HepG2 (cell line): Measurements from ENCODE around the gene SPATA25. TPM values are rescaled to one million over a fixed set of nuclear protein-coding genes. Genes with fewer than 3 reads are reported as not detected.

ENCODE experiments used
- ATAC-seq: fragments of 200-7000 bp; cut with Tn5 transposase; 3 replicates; pipeline ENCODE4 v1.9.1; 2020; ENCODE audit warnings: mild to moderate bottlenecking, moderate library complexity
- BruUV-seq: library from RNA; stranded (reverse); fragments of 400-500 nt; replicated peaks from 2 replicates; lab custom pipeline; 2021; lab: Mats Ljungman, UMichigan
- CTCF ChIA-PET: fragments of 300-600 bp; formaldehyde crosslinking; extraction: SDS; loops from one replicate; lab custom pipeline; 2021; ENCODE audit warnings: low total read pairs, inconsistent platforms, low intra/inter-chr PET ratio; lab: Yijun Ruan, JAX
- POLR2A ChIA-PET: fragments of 350-600 bp; sonication (Branson Sonifier 250); formaldehyde crosslinking; loops from one replicate; lab custom pipeline; 2020; ENCODE audit warnings: antibody characterized with exemption, inconsistent platforms; lab: Yijun Ruan, JAX
- DNase-seq: peaks from one replicate; pipeline ENCODE4 v3.0.0-alpha.2; 2015; ENCODE audit warnings: low spot score
- FAIRE-seq: peaks from 3 replicates; lab custom pipeline; 2011; peaks lifted over from hg19 to GRCh38; lab: Jason Lieb, UNC
- H2AFZ ChIP-seq: one replicate; pipeline ENCODE4 v1.6.1; 2011; ENCODE audit warnings: low read length, inconsistent platforms
- H3K27ac ChIP-seq: fragments of 300-600 bp; 3 replicates; pipeline ENCODE4 v1.8.0; 2011; ENCODE audit warnings: mixed run types, mild to moderate bottlenecking, mixed read lengths, low read length, inconsistent platforms; ENCODE audit not compliant: insufficient read depth; ENCODE audit errors: extremely low read length
- H3K27me3 ChIP-seq, 2 experiments: fragments of 200-600 bp in 1 of 2; 2 replicates in 1 of 2; 3 replicates in 1 of 2; pipeline versions ENCODE4 v1.6.0 to v1.8.0; 2011; ENCODE audit warnings: low read length in 2 of 2, mild to moderate bottlenecking in 2 of 2, moderate library complexity in 2 of 2, inconsistent platforms in 1 of 2; ENCODE audit not compliant: insufficient read depth in 2 of 2, control insufficient read depth in 1 of 2
- H3K36me3 ChIP-seq, 2 experiments: fragments of 200-600 bp in 1 of 2; replicated peaks in 1 of 2; 2 replicates in 1 of 2; 3 replicates in 1 of 2; pipeline versions ENCODE4 v1.5.1 to v1.8.0; 2011; ENCODE audit warnings: low read length in 2 of 2, inconsistent platforms in 1 of 2; ENCODE audit not compliant: insufficient read depth in 2 of 2, control insufficient read depth in 1 of 2
- H3K4me1 ChIP-seq: 2 replicates; pipeline ENCODE4 v1.5.1; 2012; ENCODE audit warnings: low read length, inconsistent platforms; ENCODE audit not compliant: insufficient read depth
- H3K4me2 ChIP-seq: 2 replicates; pipeline ENCODE4 v1.6.0; 2011; ENCODE audit warnings: low read depth, low read length, inconsistent platforms
- H3K4me3 ChIP-seq, 3 experiments: fragments of 200-600 bp in 1 of 3; sonication (generic), shearing (Covaris generic) in 1 of 3; replicated peaks in 1 of 3; 2 replicates each; pipeline ENCODE4 v1.5.1; 2011 to 2016; ENCODE audit warnings: low read length in 3 of 3, inconsistent platforms in 2 of 3, low read depth in 2 of 3, mild to moderate bottlenecking in 2 of 3, control low read depth in 1 of 3, mixed read lengths in 1 of 3; ENCODE audit not compliant: insufficient read depth in 1 of 3
- H3K79me2 ChIP-seq: one replicate; pipeline ENCODE4 v1.6.1; 2011; ENCODE audit warnings: low read length, inconsistent platforms; ENCODE audit not compliant: insufficient read depth
- H3K9ac ChIP-seq: 2 replicates; pipeline ENCODE4 v1.6.0; 2011; ENCODE audit warnings: mild to moderate bottlenecking, low read depth, low read length, inconsistent platforms; ENCODE audit not compliant: insufficient read depth
- H3K9me3 ChIP-seq: 2 replicates; pipeline ENCODE4 v1.5.1; 2012; ENCODE audit warnings: mild to moderate bottlenecking, low read length
- H4K20me1 ChIP-seq: 2 replicates; pipeline ENCODE4 v1.6.0; 2011; ENCODE audit warnings: inconsistent platforms, mild to moderate bottlenecking, low read length, moderate library complexity; ENCODE audit not compliant: insufficient read depth
- AGO2 ChIP-seq: fragments of 200-400 bp; formaldehyde crosslinking; optimal IDR thresholded peaks from 2 replicates; pipeline ENCODE3; 2017; ENCODE audit warnings: mild to moderate bottlenecking, low read depth, low read length, moderate library complexity
- FOXP1 ChIP-seq, 2 experiments: fragments of 450-650 bp in 1 of 2; IDR thresholded peaks; 2 replicates each; pipeline ENCODE4 v1.6.1; 2017 to 2018; ENCODE audit warnings: antibody characterized with exemption in 1 of 2
- HMGA1 ChIP-seq: sonication (generic); formaldehyde crosslinking; conservative IDR thresholded peaks from 2 replicates; pipeline ENCODE4 v1.4.0; 2020; ENCODE audit warnings: missing genetic modification reagents
- NRL ChIP-seq: sonication (generic); formaldehyde crosslinking; IDR thresholded peaks from 2 replicates; pipeline ENCODE4 v1.5.0; 2020; ENCODE audit warnings: missing genetic modification reagents, mild to moderate bottlenecking, moderate library complexity, borderline replicate concordance
- RBM22 ChIP-seq: fragments of 200-400 bp; formaldehyde crosslinking; optimal IDR thresholded peaks from 2 replicates; pipeline ENCODE3; 2017; ENCODE audit warnings: mild to moderate bottlenecking, low read length, moderate library complexity
- RELA ChIP-seq: sonication (generic); formaldehyde crosslinking; IDR thresholded peaks from 2 replicates; pipeline ENCODE4 v1.4.0; 2020; ENCODE audit warnings: missing genetic modification reagents
- SAP130 ChIP-seq: IDR thresholded peaks from 2 replicates; pipeline ENCODE4 v1.6.1; 2016; ENCODE audit warnings: low read depth
- TEAD3 ChIP-seq: optimal IDR thresholded peaks from 2 replicates; pipeline ENCODE3; 2016; ENCODE audit warnings: borderline replicate concordance
- ZNF160 ChIP-seq: sonication (generic); formaldehyde crosslinking; IDR thresholded peaks from 2 replicates; pipeline ENCODE4 v1.8.0; 2022; ENCODE audit warnings: mild to moderate bottlenecking, inconsistent platforms, missing genetic modification reagents
- WGBS: methylation state at CpG from one replicate; pipeline ENCODE4 v1.1.6; 2017; ENCODE audit warnings: low lambda C conversion rate; 5-methylcytosine and 5-hydroxymethylcytosine counted together
- in situ Hi-C: cut with HindIII; loops from 2 replicates; pipeline ENCODE4 v1.10.0; 2017; ENCODE audit warnings: low pct_unique_long_range_greater_than_20kb; ENCODE audit not compliant: extremely low pct_ligation_motif_present
- intact Hi-C: fragments of 100-400 bp; cut with micrococcal nuclease; formaldehyde crosslinking; loops from one replicate; pipeline ENCODE4 v1.10.0; 2022; ENCODE audit not compliant: unreplicated experiment
- polyA plus RNA-seq, 8 experiments: library from polyadenylated mRNA; depleted of rRNA in 3 of 8; stranded (reverse) in 7 of 8; unstranded in 1 of 8; fragments of >200 nt; fragmentation: Illumina TruSeq in 4 of 8; extraction: Trizol in 4 of 8; gene quantifications; 2 replicates each; pipeline versions ENCODE4 v1.2.1 to v1.2.3, GENCODE V29; 2011 to 2016; ENCODE audit warnings: low read depth in 4 of 8, missing spikeins in 1 of 8, mixed read lengths in 1 of 8; ENCODE audit not compliant: insufficient read depth in 1 of 8
- total RNA-seq, 5 experiments: library from RNA; depleted of rRNA; stranded (reverse); fragments of >200 nt; fragmentation: Illumina TruSeq; extraction: Trizol; gene quantifications; 2 replicates each; pipeline ENCODE4 v1.2.3, GENCODE V29; 2016; ENCODE audit warnings: low read depth in 1 of 5

Gene SPATA25
- total and polyA plus RNA-seq, 2 of the 13 experiments (the other 11 are each of a cell fraction or from before 2014, with no cell fraction given) = 4.8 to 7.6 TPM

GRCh38 chr20:45845452-45845851 is 42.0 kb downstream of the SPATA25 start:
- Histone ChIP-seq H4K20me1 (no peaks in the 10 kb centered on the region), H3K79me2 (no peaks in the 10 kb centered on the region), H3K9me3 (no peaks in the 10 kb centered on the region), H3K9ac (no peak overlapping the region), H3K4me1 (peaks cover 4% of the 10 kb centered on the region; the same call in 1 of the 2 replicates), H3K27ac (no peak overlapping the region), H3K4me2 (no peak overlapping the region), H2AFZ (no peak overlapping the region), H3K4me3 (no peak overlapping the region), H3K27me3 (no peaks in the 10 kb centered on the region), H3K36me3 (peaks cover 23 to 44% of the 10 kb centered on the region in 2 experiments)
- no TSS peak for BruUV-seq
- no peak; the same call in 2 of the 3 replicates for ATAC-seq
- CTCF ChIA-PET = no interaction called here
- POLR2A ChIA-PET = interaction anchor here (1.6 kb wide), 1 partner anchor 12 kb away, joined by 5 read pairs; the partner anchor contains the start of gene SNX21
- FAIRE-seq = peak; percentile 42
- in situ Hi-C loops (no loop called here), intact Hi-C loops (no loop called here)
- TF ChIP-seq HMGA1 (CRISPR knock-in tag) = no peak
- peak; percentile 30 for TF ChIP-seq TEAD3 (CRISPR knock-in tag)
- no peak for DNase-seq

GRCh38 chr20:45843506-45843905 is 43.9 kb downstream of the SPATA25 start:
- 96% methylated on average over 14 of the region's 14 CpGs for WGBS
- DNase-seq = no peak
- in situ Hi-C loops = no loop called here
- Histone ChIP-seq H3K9ac (no peak overlapping the region), H3K4me1 (peaks cover 4% of the 10 kb centered on the region; the same call in 1 of the 2 replicates), H4K20me1 (no peaks in the 10 kb centered on the region), H3K27me3 (no peaks in the 10 kb centered on the region), H2AFZ (no peak overlapping the region), H3K4me2 (no peak overlapping the region), H3K27ac (no peak overlapping the region), H3K4me3 (no peak overlapping the region), H3K79me2 (no peaks in the 10 kb centered on the region), H3K9me3 (no peaks in the 10 kb centered on the region), H3K36me3 (peaks cover 22 to 44% of the 10 kb centered on the region in 2 experiments)
- TF ChIP-seq ZNF160 (CRISPR knock-in tag) = no peak
- 0 out of 2 replicates have a peak, but pooled peaks have one; percentile 23 for TF ChIP-seq NRL (CRISPR knock-in tag)
- TF ChIP-seq RELA (CRISPR knock-in tag) = no peak
- peak; percentile 40 for TF ChIP-seq RBM22
- no peak for TF ChIP-seq FOXP1 (IDR thresholded peaks at IDR 0.05)
- TF ChIP-seq FOXP1 (CRISPR knock-in tag; IDR thresholded peaks at IDR 0.05) = no peak
- no peak for TF ChIP-seq SAP130 (CRISPR knock-in tag)
- TF ChIP-seq AGO2 = peak; percentile 91
- POLR2A ChIA-PET = interaction anchor here (0.9 to 1.7 kb wide), 2 partner anchors 14 to 20 kb away, joined by 3 read pairs; no protein-coding TSS in a partner anchor
- no TSS peak for BruUV-seq
- CTCF ChIA-PET = no interaction called here
- FAIRE-seq = no peak
- intact Hi-C loops = no loop called here
- ATAC-seq = no peak; the same call in 1 of the 3 replicates
